Stimulated activated CD4-positive, alpha-beta T cell treated with anti-CD3 and anti-CD28 coated beads, Interleukin-2, amount 100 ng/mL, for 48 hours (primary cell): Measurements from ENCODE around the gene RSBN1L.
"Not testable (repeated sequence)": the region's sequence is repeated elsewhere in the genome, so short reads cannot be mapped to it uniquely, and the experiment has no call there.

ENCODE experiments used
- DNase-seq, 2 donors: peaks; one replicate each; pipeline ENCODE4 v3.0.0-alpha.2; 2020

Gene RSBN1L

DNA sequence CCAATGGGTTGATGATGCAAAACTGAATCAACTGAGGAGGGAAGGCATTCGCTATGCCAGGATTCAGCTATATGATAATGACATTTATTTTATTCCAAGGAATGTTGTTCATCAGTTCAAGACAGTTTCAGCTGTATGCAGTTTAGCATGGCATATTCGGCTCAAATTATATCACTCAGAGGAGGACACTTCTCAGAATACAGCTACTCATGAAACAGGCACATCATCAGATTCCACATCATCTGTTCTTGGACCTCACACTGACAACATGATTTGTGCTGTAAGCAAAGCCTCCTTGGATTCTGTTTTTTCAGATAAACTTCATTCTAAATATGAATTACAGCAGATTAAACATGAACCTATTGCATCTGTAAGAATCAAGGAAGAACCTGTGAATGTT is 82.3 kb downstream of the RSBN1L start:
- DNase-seq: no peak

DNA sequence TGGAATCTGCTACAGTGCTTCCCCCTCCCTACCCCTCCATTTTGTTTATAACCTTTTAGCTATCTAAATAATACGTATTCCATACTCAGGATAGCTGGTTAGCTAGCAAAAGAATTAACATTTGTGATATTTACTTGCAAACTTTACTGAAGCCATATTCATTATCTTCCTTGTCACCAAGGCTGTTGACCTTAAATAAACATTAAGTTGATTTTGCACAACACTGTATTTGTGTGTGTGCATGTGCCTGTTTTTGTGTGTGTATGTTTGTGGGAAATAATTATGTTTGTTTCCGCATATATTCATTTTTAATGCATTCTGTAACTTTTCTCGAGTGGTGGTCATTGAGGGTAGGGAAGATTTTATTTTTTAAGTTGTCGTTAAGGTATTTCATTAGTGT is 86.1 kb downstream of the RSBN1L start:
- DNase-seq: no peak

- no peak for DNase-seq
These were observed 86.9 kb downstream of the RSBN1L start for GRCh38 chr7:77783111-77783510.

DNA sequence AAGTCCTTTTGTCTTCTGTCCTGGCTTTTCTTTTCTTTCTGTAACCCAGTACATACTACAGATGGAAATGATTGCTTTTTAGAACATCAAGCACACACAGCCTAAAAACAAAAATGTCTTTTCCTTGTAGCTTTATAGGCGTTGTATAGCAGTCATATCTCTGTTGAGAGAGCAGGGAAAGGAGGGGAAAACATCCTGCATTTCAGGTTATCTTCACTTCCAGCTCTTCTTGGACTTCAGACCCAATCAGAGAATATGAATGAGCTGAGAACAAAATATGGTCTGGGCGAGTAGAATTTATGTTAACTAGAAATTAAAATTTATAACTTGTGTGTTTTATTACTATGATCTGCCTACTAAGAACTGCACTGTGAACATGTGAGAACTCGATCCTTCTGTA is 87.3 kb downstream of the RSBN1L start:
- DNase-seq: no peak

DNA sequence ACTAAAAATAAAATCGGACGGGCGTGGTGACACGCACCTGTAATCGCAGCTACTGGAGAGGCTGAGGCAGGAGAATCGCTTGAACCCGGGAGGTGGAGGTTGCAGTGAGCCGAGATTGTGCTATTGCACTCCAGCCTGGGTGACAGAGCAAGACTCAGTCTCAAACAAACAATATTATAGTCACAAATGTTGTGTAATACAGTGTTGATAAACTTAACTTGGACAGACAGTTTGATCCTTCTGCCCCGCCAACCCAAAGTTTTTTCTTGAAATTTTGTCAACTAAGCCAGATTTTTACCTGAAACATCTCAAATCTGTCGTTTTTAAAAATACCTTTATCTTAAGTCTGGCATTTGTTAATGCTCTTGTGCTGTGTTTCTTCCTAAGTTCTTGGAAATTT is 88.2 kb downstream of the RSBN1L start:
- DNase-seq: not testable (repeated sequence)

DNA sequence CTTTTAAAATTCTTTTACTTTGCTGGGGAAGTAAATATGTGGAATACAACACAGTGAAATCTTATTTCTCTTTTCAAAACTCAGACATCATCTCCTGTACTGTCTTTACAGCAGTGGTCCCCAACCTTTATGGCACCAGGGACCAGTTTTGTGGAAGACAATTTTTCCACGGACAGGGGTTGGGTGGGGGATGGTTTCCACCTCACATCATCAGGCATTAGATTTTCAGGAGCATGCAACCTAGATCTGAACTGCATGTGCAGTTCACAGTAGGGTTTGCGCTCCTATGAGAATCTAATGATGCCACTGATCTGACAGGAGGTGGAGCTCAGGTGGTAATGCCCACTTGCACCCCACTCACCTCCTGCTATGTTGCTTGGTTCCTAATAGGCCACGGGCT is 89.8 kb downstream of the RSBN1L start:
- DNase-seq: no peak

DNA sequence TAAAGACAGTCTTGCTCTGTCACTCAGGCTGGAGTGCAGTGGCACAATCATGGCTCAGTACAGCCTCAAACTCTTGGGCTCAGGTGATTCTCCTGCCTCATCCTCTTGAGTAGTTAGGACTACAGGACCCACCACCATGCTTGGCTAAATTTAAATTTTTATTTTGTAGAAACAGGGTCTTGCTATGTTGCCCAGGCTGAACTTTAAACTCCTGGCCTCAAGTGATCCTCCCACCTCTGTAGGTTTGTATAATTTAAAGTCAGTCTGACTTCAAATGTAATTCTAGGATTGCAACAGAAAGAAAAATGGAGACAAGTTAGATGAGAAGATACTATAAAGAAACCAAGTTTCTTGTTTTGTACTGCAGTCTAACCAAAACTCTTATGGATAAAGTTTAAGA is 90.5 kb downstream of the RSBN1L start:
- no peak for DNase-seq

- no peak for DNase-seq
These were observed 92.2 kb downstream of the RSBN1L start for GRCh38 chr7:77788327-77788902.

DNA sequence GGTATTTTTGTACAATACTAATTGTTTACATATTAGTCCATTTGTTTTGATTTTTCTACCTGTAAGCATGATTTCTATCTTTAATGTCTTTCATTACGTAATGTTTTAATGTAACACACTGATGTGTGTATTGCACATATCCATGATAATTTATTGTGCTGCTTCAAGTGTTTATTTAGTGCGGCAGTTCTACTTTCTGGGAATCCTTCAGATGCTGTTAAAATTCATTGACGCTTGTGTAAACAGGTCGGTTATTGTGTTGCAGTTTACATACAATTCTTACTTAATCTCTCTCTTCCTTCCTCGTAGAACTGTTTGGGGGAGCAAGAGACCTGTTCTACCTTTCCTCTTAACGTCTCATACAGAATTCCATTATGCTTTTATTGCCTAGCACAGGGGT is 95.1 kb downstream of the RSBN1L start:
- DNase-seq: no peak

GRCh38 chr7:77791956-77792355 is 95.7 kb downstream of the RSBN1L start:
- no peak for DNase-seq

- no peak for DNase-seq
These were observed 97.7 kb downstream of the RSBN1L start for GRCh38 chr7:77794000-77794399.

DNA sequence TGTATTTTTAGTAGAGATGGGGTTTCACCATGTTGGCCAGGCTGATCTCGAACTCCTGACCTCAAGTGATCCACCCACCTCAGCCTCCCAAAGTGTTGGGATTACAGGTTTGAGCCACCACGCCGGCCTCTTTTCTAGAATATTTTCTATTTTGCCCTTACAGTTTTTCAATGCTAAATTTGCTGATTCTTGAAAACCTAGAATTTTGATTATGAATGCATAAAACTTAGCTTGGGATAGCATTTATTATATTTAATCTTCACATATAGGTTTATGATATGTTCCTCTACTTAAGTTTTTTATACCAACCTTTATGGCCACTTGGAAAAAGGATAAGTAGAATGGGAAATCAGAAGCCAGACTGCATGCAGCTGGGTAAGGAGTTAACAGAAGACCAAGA is 99.8 kb downstream of the RSBN1L start:
- no peak for DNase-seq

DNA sequence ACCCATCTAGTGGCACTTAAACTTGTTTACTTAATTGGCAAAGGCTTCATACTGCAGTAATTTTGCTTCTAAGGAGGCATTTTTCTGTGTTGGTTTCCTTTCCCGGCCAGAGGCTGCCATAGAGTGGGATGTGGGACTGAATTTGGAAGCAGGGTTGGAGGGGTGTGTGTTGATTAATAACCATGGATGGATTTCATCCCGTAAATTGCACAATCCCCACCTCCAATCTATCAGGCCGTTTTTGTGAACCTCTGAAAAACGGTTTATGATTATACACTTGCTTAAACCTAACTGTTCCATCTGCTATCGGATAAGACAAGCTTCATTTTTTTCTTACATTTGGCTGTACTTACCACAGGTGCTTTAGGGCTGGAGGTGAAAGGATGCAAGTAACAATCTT is 100.7 kb downstream of the RSBN1L start:
- DNase-seq: no peak

GRCh38 chr7:77797734-77798393 is 101.6 kb downstream of the RSBN1L start:
- no peak for DNase-seq

- DNase-seq: peak; percentile 81 to 92
These were observed 102.3 kb downstream of the RSBN1L start, which contains the start of the genes PHTF2 and TMEM60 for GRCh38 chr7:77798394-77799077. TSS of gene PHTF2 (plus strand) at chr7:77798773. TSS of gene TMEM60 (minus strand) at chr7:77798434. CDS start at chr7:77794373, 4,061 bp downstream.

DNA sequence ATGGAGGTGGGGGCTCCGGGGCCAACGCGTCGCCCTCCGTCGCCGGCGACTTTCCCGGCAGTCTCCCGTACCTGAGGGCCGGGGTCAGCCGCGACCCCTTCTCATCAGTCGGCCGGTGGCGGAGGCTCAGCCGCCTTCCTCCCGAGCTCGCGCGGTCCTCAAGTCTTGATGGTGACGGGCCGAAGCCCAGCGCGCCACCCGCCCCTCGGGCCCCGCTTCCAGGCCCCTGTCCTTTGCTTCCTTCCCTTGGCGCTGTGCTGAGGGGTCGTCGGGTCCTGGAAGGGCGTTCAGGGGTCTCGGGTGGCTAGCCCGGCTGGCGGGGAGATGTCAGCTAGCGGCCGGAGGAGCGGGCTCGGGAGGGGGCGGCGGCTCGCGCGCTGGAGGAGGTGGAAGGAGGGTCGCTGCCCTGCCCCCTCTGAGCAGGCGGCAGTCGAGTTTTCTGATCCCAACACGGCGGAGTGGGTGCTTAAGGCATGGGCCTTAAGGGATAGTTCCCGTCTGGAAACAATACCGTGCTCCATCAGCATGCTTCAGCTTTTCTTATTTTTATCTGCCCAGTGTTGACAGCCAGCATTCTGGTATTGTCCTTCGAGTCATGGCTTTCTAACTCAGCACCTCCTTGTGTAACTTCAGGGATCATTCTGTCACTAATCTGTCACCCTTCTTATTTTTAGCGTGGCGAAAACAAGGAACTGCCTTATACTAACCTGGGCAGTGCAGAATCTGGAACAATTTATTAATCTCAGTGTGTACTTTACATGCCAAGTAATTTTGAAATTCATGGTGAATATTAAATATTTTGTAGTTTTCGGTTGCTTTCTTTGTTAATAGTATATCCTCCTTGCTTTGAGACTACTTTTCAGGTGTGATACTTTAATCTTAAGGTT is 103.1 kb downstream of the RSBN1L start:
- DNase-seq: peak in 1 of 2 donors; percentile 11

DNA sequence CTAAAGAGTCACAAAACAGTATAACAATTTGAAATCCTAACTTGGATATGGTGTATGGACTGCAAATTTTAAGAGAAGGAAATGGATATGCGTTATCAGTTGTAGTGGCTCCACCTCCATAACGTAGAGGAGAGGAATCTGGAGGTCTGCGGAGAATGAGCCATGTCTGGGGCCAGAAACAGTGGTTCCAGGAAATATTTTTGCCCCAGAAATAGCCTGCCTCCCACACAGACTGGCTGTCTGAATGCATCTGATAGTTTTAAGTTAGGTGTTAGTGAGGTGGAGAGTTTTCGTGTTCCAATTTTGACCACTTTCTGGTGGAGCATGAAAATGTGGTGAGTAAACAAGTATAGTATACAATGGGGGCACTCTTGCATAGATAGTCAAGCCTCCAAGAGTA is 103.9 kb downstream of the RSBN1L start:
- DNase-seq: no peak

DNA sequence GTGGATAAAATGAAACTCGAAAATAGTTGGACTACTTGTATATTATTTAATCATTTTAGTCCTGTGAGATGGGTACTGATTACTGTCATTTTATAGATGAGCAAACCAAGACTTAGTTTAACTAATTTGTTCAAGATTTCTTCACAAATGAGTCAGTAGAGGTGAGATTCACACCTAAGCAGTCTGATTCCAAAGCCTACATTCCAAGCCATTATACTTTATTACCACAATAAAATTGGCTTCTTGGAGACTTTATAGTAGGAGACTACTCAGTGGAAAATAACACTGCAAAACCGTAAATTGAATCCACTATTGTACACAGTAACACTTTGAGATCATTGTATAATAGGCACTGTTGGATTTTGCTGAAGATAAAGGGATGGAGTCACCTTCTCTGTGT is 104.5 kb downstream of the RSBN1L start:
- DNase-seq: no peak

DNA sequence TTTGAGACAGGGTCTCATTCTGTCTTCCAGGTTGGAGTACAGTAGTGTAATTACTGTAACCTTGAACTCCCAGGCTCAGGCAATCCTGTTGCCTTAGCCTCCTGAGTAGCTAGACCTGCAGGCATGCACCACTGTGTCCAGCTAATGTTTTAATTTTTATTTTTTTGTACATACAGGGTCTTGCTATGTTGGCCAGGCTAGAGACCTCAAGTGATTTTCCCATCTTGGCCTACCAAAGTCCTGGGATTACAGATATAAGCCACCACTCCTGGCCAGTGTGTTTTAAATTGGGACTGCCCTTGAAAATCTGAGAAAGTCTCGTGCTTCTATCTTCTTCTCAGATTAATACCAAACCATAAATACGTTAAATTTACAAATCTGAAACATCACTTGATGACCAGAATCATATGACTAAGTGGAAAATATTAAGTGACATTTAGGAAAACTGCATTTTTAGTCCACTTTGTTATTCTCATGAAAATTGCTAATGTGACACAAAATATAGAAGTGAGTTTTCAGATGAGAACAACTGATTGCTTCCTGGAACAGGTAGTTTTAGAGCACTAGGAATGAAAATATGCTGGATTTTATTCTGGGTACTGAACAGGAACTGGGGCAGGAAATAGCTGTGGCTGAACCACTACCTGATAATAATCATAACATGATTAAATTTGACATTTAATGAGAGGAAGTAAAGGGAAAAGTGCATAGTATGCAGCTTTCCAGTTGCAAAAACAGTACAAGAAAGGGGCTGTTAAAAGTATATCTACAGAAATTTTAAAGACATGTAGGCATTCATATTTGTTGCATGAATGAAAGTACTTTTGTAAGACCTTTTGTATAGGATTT is 106.5 kb downstream of the RSBN1L start:
- no peak for DNase-seq

DNA sequence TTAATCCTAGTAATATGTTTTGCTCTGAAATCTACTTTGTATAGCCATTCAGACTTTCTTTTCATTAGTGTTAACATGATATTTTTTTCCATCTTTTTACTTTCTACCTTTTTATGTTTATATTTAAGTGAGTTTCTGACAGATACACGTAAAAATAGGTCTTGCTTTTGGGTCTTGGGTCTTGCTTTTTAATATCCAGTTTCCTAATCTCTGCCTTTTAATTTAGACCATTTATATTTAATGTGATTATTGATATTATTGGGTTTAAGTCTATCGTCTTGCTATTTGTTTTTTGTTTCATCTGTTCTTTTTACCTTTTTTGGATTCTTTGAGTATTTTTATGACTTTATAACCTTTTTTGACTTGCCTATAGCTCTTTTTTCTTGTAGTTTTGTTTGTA is 110.2 kb downstream of the RSBN1L start:
- no peak for DNase-seq

GRCh38 chr7:77808517-77808916 is 112.3 kb downstream of the RSBN1L start:
- DNase-seq: no peak
